ENCODE data around the gene P2RY8. TPM values are rescaled to one million over a fixed set of nuclear protein-coding genes. Genes with fewer than 3 reads are reported as not detected.

The P2RY8 gene
- total RNA-seq, 1 donor, result not detected

- no peak overlapping the region for H3K27ac ChIP-seq (ENCODE audit: low read depth, low read length)
- DNase-seq (ENCODE audit: insufficient read length, low spot score, missing footprints), result no peak
- no peaks in the 10 kb centered on the region for H3K4me1 ChIP-seq (ENCODE audit: insufficient read depth, low read length)
- no peak overlapping the region for H2AFZ ChIP-seq (ENCODE audit: low read length)
- no peak overlapping the region for H3K4me3 ChIP-seq (ENCODE audit: insufficient read depth, low read length)
- H3K4me2 ChIP-seq (ENCODE audit: insufficient read depth, low read length), result no peak overlapping the region
- H4K20me1 ChIP-seq (ENCODE audit: insufficient read depth, low read length), result no peaks in the 10 kb centered on the region
- no peaks in the 10 kb centered on the region for H3K79me2 ChIP-seq (ENCODE audit: insufficient read depth, low read length)
- peaks cover 5% of the 10 kb centered on the region for H3K27me3 ChIP-seq (ENCODE audit: insufficient read depth, low read length)
- H3K9me3 ChIP-seq (ENCODE audit: low read depth, low read length), result no peaks in the 10 kb centered on the region
- no peak for TF ChIP-seq CTCF (IDR thresholded peaks at IDR 0.05; ENCODE audit: extremely low read depth, low read depth, low read length)
- no peaks in the 10 kb centered on the region for H3K36me3 ChIP-seq (ENCODE audit: insufficient read depth, low read length)
Observed at GRCh38 chrX:1472975-1473374, 64.0 kb downstream of the P2RY8 start.

- H3K4me2 ChIP-seq (ENCODE audit: insufficient read depth, low read length), result no peak overlapping the region
Observed at GRCh38 chrX:1468250-1468772, 68.7 kb downstream of the P2RY8 start.

GRCh38 chrX:1466971-1467561 is 69.9 kb downstream of the P2RY8 start:
- TF ChIP-seq CTCF (IDR thresholded peaks at IDR 0.05; ENCODE audit: extremely low read depth, low read depth, low read length), result no peak
- Histone ChIP-seq H3K4me3 (ENCODE audit: insufficient read depth, low read length) (peak overlapping the region; percentile 33), H3K27ac (ENCODE audit: low read depth, low read length) (no peak overlapping the region), H3K79me2 (ENCODE audit: insufficient read depth, low read length) (no peaks in the 10 kb centered on the region), H3K27me3 (ENCODE audit: insufficient read depth, low read length) (peaks cover 41% of the 10 kb centered on the region), H2AFZ (ENCODE audit: low read length) (no peak overlapping the region), H4K20me1 (ENCODE audit: insufficient read depth, low read length) (no peaks in the 10 kb centered on the region), H3K4me1 (ENCODE audit: insufficient read depth, low read length) (peaks cover 11% of the 10 kb centered on the region), H3K9me3 (ENCODE audit: low read depth, low read length) (no peaks in the 10 kb centered on the region), H3K36me3 (ENCODE audit: insufficient read depth, low read length) (no peaks in the 10 kb centered on the region), H3K4me2 (ENCODE audit: insufficient read depth, low read length) (peak overlapping the region; percentile 55)
- DNase-seq (ENCODE audit: insufficient read length, low spot score, missing footprints), result no peak

More at GRCh38 chrX:1468250-1468772, 68.7 kb downstream of the P2RY8 start:
- no peaks in the 10 kb centered on the region for H4K20me1 ChIP-seq (ENCODE audit: insufficient read depth, low read length)
- no peaks in the 10 kb centered on the region for H3K36me3 ChIP-seq (ENCODE audit: insufficient read depth, low read length)
- no peaks in the 10 kb centered on the region for H3K9me3 ChIP-seq (ENCODE audit: low read depth, low read length)
- peaks cover under 1% of the 10 kb centered on the region for H3K4me1 ChIP-seq (ENCODE audit: insufficient read depth, low read length)
- no peak overlapping the region for H3K4me3 ChIP-seq (ENCODE audit: insufficient read depth, low read length)
- no peak overlapping the region for H2AFZ ChIP-seq (ENCODE audit: low read length)
- H3K79me2 ChIP-seq (ENCODE audit: insufficient read depth, low read length), result no peaks in the 10 kb centered on the region
- peaks cover 41% of the 10 kb centered on the region for H3K27me3 ChIP-seq (ENCODE audit: insufficient read depth, low read length)
- H3K27ac ChIP-seq (ENCODE audit: low read depth, low read length), result no peak overlapping the region
- peak; percentile 94 for DNase-seq (ENCODE audit: insufficient read length, low spot score, missing footprints)
- TF ChIP-seq CTCF (IDR thresholded peaks at IDR 0.05; ENCODE audit: extremely low read depth, low read depth, low read length), result no peak

- no peak for DNase-seq (ENCODE audit: insufficient read length, low spot score, missing footprints)
- Histone ChIP-seq H3K79me2 (ENCODE audit: insufficient read depth, low read length) (no peaks in the 10 kb centered on the region), H4K20me1 (ENCODE audit: insufficient read depth, low read length) (no peaks in the 10 kb centered on the region), H3K4me1 (ENCODE audit: insufficient read depth, low read length) (peaks cover 11% of the 10 kb centered on the region), H3K4me2 (ENCODE audit: insufficient read depth, low read length) (no peak overlapping the region), H3K9me3 (ENCODE audit: low read depth, low read length) (no peaks in the 10 kb centered on the region), H2AFZ (ENCODE audit: low read length) (no peak overlapping the region), H3K36me3 (ENCODE audit: insufficient read depth, low read length) (no peaks in the 10 kb centered on the region), H3K27ac (ENCODE audit: low read depth, low read length) (no peak overlapping the region), H3K27me3 (ENCODE audit: insufficient read depth, low read length) (peaks cover 41% of the 10 kb centered on the region), H3K4me3 (ENCODE audit: insufficient read depth, low read length) (no peak overlapping the region)
- TF ChIP-seq CTCF (IDR thresholded peaks at IDR 0.05; ENCODE audit: extremely low read depth, low read depth, low read length), result no peak
Observed at GRCh38 chrX:1466232-1466661, 70.7 kb downstream of the P2RY8 start.
